GM23338 (cell line): ENCODE measurements around the gene RRBP1.

ENCODE experiments used
- CREB1 ChIP-seq: fragments of 250-450 bp; sonication (Bioruptor Pico); IDR thresholded peaks from 2 replicates; pipeline ENCODE4 v1.5.0; 2020; ENCODE audit warnings: low read depth, mild to moderate bottlenecking, moderate library complexity
- EZH2 ChIP-seq: fragments of 200-600 bp; sonication (generic); IDR thresholded peaks from one replicate; pipeline ENCODE4 v1.8.0; 2017; ENCODE audit warnings: antibody characterized with exemption, mild to moderate bottlenecking, low read depth; ENCODE audit not compliant: unreplicated experiment
- EZH2phosphoT487 ChIP-seq: fragments of 200-600 bp; sonication (generic); IDR thresholded peaks from one replicate; pipeline ENCODE4 v1.8.1; 2018; ENCODE audit warnings: antibody characterized with exemption; ENCODE audit not compliant: unreplicated experiment
- JUNB ChIP-seq: IDR thresholded peaks from one replicate; pipeline ENCODE4 v1.6.1; 2016; ENCODE audit warnings: antibody characterized with exemption; ENCODE audit not compliant: unreplicated experiment
- NANOG ChIP-seq: IDR thresholded peaks from 2 replicates; pipeline ENCODE4 v1.6.1; 2016; ENCODE audit warnings: antibody characterized with exemption, borderline replicate concordance
- POLR2AphosphoS5 ChIP-seq: IDR thresholded peaks from 2 replicates; pipeline ENCODE4 v1.6.1; 2016; ENCODE audit warnings: antibody characterized with exemption, low read depth
- TF ChIP-seq, protein P1 (sequence below), 2 experiments: fragments of 200-600 bp in 1 of 2; sonication (generic) in 1 of 2; conservative IDR thresholded peaks; 2 replicates each; pipeline versions ENCODE4 v1.5.1 to v1.6.1; 2016 to 2017; ENCODE audit warnings: antibody characterized with exemption in 2 of 2, low read depth in 2 of 2, mild to moderate bottlenecking in 2 of 2, moderate library complexity in 1 of 2
- TF ChIP-seq, protein P2 (sequence below): IDR thresholded peaks from one replicate; pipeline ENCODE4 v1.6.1; 2018; ENCODE audit warnings: antibody characterized with exemption; ENCODE audit not compliant: unreplicated experiment
- TF ChIP-seq, protein P3 (sequence below): fragments of 250-450 bp; sonication (Bioruptor Pico); IDR thresholded peaks from 2 replicates; pipeline ENCODE4 v1.5.0; 2020; ENCODE audit warnings: mild to moderate bottlenecking, moderate library complexity

DNA sequence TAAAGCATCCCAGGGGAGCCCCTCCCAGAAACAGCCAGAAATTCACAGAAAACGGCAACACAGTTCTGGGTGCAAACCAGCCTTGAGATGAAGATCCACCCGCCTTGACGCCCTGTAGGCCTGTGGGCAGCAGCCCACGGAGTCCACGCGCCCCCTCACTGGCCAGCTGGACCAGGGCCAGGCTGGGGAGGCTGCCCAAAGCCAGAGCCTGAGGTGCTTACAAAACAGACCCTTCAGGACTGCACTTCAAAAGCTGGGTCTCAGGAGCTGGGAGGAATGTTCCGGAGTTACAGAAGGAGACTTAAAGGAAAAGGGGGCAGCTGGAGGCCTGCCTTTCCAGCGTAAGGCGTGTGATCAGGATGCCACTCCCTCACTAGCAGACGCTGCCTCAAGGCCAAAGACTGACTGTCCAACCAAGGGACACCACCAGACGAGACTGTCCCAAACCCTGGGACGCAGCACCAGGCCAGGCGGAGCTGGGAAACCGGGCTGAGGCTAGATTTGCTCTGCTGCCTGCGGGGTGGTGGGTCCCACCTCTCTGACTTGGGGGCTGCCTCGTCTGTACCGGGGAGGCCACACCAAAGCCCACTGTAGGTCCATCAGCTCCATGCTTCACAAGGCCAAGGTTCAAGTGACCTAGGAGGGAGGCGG lies 48.1 kb downstream of the RRBP1 start:
- TF ChIP-seq, protein P1, sequence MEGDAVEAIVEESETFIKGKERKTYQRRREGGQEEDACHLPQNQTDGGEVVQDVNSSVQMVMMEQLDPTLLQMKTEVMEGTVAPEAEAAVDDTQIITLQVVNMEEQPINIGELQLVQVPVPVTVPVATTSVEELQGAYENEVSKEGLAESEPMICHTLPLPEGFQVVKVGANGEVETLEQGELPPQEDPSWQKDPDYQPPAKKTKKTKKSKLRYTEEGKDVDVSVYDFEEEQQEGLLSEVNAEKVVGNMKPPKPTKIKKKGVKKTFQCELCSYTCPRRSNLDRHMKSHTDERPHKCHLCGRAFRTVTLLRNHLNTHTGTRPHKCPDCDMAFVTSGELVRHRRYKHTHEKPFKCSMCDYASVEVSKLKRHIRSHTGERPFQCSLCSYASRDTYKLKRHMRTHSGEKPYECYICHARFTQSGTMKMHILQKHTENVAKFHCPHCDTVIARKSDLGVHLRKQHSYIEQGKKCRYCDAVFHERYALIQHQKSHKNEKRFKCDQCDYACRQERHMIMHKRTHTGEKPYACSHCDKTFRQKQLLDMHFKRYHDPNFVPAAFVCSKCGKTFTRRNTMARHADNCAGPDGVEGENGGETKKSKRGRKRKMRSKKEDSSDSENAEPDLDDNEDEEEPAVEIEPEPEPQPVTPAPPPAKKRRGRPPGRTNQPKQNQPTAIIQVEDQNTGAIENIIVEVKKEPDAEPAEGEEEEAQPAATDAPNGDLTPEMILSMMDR (conservative IDR thresholded peaks at IDR 0.05; ENCODE audit: low read depth in 2 of 2) = no peak
- TF ChIP-seq, protein P2, sequence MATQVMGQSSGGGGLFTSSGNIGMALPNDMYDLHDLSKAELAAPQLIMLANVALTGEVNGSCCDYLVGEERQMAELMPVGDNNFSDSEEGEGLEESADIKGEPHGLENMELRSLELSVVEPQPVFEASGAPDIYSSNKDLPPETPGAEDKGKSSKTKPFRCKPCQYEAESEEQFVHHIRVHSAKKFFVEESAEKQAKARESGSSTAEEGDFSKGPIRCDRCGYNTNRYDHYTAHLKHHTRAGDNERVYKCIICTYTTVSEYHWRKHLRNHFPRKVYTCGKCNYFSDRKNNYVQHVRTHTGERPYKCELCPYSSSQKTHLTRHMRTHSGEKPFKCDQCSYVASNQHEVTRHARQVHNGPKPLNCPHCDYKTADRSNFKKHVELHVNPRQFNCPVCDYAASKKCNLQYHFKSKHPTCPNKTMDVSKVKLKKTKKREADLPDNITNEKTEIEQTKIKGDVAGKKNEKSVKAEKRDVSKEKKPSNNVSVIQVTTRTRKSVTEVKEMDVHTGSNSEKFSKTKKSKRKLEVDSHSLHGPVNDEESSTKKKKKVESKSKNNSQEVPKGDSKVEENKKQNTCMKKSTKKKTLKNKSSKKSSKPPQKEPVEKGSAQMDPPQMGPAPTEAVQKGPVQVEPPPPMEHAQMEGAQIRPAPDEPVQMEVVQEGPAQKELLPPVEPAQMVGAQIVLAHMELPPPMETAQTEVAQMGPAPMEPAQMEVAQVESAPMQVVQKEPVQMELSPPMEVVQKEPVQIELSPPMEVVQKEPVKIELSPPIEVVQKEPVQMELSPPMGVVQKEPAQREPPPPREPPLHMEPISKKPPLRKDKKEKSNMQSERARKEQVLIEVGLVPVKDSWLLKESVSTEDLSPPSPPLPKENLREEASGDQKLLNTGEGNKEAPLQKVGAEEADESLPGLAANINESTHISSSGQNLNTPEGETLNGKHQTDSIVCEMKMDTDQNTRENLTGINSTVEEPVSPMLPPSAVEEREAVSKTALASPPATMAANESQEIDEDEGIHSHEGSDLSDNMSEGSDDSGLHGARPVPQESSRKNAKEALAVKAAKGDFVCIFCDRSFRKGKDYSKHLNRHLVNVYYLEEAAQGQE = no peak
- no peak for TF ChIP-seq NANOG
- no peak for TF ChIP-seq EZH2
- TF ChIP-seq CREB1 (CRISPR knock-in tag) = no peak
- no peak for TF ChIP-seq POLR2AphosphoS5
- TF ChIP-seq EZH2phosphoT487 = no peak
- no peak for TF ChIP-seq JUNB
- TF ChIP-seq, protein P3, sequence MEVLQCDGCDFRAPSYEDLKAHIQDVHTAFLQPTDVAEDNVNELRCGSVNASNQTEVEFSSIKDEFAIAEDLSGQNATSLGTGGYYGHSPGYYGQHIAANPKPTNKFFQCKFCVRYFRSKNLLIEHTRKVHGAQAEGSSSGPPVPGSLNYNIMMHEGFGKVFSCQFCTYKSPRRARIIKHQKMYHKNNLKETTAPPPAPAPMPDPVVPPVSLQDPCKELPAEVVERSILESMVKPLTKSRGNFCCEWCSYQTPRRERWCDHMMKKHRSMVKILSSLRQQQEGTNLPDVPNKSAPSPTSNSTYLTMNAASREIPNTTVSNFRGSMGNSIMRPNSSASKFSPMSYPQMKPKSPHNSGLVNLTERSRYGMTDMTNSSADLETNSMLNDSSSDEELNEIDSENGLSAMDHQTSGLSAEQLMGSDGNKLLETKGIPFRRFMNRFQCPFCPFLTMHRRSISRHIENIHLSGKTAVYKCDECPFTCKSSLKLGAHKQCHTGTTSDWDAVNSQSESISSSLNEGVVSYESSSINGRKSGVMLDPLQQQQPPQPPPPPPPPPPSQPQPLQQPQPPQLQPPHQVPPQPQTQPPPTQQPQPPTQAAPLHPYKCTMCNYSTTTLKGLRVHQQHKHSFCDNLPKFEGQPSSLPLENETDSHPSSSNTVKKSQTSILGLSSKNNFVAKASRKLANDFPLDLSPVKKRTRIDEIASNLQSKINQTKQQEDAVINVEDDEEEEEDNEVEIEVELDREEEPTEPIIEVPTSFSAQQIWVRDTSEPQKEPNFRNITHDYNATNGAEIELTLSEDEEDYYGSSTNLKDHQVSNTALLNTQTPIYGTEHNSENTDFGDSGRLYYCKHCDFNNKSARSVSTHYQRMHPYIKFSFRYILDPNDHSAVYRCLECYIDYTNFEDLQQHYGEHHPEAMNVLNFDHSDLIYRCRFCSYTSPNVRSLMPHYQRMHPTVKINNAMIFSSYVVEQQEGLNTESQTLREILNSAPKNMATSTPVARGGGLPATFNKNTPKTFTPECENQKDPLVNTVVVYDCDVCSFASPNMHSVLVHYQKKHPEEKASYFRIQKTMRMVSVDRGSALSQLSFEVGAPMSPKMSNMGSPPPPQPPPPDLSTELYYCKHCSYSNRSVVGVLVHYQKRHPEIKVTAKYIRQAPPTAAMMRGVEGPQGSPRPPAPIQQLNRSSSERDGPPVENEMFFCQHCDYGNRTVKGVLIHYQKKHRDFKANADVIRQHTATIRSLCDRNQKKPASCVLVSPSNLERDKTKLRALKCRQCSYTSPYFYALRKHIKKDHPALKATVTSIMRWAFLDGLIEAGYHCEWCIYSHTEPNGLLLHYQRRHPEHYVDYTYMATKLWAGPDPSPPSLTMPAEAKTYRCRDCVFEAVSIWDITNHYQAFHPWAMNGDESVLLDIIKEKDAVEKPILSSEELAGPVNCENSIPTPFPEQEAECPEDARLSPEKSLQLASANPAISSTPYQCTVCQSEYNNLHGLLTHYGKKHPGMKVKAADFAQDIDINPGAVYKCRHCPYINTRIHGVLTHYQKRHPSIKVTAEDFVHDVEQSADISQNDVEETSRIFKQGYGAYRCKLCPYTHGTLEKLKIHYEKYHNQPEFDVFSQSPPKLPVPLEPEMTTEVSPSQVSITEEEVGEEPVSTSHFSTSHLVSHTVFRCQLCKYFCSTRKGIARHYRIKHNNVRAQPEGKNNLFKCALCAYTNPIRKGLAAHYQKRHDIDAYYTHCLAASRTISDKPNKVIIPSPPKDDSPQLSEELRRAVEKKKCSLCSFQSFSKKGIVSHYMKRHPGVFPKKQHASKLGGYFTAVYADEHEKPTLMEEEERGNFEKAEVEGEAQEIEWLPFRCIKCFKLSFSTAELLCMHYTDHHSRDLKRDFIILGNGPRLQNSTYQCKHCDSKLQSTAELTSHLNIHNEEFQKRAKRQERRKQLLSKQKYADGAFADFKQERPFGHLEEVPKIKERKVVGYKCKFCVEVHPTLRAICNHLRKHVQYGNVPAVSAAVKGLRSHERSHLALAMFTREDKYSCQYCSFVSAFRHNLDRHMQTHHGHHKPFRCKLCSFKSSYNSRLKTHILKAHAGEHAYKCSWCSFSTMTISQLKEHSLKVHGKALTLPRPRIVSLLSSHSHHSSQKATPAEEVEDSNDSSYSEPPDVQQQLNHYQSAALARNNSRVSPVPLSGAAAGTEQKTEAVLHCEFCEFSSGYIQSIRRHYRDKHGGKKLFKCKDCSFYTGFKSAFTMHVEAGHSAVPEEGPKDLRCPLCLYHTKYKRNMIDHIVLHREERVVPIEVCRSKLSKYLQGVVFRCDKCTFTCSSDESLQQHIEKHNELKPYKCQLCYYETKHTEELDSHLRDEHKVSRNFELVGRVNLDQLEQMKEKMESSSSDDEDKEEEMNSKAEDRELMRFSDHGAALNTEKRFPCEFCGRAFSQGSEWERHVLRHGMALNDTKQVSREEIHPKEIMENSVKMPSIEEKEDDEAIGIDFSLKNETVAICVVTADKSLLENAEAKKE (CRISPR knock-in tag) = no peak
